ENCODE results near the gene ZNF697. TPM values are rescaled to one million over a fixed set of nuclear protein-coding genes. Genes with fewer than 3 reads are reported as not detected.
"Not testable (repeated sequence)": the region's sequence is repeated elsewhere in the genome, so short reads cannot be mapped to it uniquely, and the experiment has no call there.

The ZNF697 gene
- total RNA-seq, 1 donor from 2014 or later: 11.4 TPM

DNA sequence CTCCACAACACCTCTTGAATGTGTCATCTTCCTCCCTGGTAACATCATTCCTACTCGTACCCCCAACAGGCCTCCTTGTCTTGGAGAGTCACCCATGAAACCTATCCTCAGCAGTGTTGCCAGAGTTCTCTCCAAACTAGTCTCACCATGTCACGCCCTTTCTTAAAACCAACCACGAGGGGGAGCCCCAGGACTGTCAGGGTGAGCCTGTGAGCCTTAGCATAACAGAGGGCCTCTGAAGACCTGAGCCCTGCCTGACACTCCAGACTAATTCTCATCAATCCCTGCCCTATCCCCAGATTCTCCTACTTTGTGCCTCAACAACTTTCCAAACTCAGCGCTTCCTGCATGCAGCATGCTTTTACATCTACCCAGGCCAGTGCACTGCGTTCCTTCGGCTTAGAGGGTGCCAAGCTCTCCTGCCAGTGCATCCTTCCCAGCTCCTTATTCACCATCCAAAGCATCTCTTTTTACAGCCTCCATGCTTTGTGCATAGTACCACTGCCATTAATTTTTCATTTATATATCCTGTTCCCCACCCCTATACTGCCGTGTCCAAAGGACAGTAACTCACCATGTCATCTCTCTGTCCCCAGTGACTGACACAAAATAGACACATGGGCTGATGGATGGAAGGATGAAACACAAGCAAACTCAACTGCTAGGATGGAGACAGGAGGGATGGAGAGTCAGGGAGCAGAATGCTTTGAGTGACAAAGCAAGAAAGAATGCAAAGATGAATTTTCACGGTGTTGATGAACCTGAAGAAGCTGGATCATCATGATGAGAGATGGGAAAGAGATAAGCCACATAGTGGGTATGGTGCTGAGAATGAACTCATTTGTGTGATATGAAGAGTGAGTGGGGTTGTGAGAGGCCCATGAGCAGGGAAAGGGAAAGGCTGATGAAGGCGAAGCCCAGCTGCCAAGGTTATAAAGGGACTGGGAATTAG, 34.0 kb downstream of the ZNF697 start:
- intact Hi-C loops (cut with DNase I): loop anchor here (5.0 kb wide), 1 partner anchor 48 kb away; no protein-coding TSS in a partner anchor
- peak; percentile 93 for ATAC-seq
- no peak overlapping the region for H3K4me3 ChIP-seq
- H3K27ac ChIP-seq: no peak overlapping the region
- no peaks in the 10 kb centered on the region for H3K4me1 ChIP-seq
- H3K9me3 ChIP-seq: no peaks in the 10 kb centered on the region
- TF ChIP-seq, protein P1, sequence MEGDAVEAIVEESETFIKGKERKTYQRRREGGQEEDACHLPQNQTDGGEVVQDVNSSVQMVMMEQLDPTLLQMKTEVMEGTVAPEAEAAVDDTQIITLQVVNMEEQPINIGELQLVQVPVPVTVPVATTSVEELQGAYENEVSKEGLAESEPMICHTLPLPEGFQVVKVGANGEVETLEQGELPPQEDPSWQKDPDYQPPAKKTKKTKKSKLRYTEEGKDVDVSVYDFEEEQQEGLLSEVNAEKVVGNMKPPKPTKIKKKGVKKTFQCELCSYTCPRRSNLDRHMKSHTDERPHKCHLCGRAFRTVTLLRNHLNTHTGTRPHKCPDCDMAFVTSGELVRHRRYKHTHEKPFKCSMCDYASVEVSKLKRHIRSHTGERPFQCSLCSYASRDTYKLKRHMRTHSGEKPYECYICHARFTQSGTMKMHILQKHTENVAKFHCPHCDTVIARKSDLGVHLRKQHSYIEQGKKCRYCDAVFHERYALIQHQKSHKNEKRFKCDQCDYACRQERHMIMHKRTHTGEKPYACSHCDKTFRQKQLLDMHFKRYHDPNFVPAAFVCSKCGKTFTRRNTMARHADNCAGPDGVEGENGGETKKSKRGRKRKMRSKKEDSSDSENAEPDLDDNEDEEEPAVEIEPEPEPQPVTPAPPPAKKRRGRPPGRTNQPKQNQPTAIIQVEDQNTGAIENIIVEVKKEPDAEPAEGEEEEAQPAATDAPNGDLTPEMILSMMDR (IDR thresholded peaks at IDR 0.05): peak; percentile 74
- peak; percentile 81 for DNase-seq
- no peaks in the 10 kb centered on the region for H3K36me3 ChIP-seq
- H3K27me3 ChIP-seq: no peaks in the 10 kb centered on the region

DNA sequence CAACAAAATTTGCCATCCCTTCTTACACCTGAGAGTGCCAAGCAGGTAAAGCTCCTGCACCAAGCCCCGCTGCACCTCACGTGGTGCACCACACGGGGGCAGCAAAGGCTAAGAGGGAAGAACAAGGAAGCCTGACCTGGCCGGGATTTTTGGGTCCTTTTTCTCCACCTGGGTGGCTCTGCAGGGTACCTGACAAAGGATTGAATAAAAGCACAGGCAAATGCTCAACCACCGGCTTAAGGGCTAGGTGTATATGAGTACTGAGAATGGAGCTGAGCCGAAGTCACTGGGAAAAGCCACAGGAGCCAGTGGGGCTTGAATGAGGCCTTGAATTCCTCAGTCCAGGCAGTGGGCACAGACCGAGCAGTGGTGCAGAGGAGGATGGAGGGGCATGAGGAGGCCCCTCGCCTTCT, 36.4 kb downstream of the ZNF697 start:
- ATAC-seq: peak; percentile 84
- Histone ChIP-seq H3K27ac (no peak overlapping the region), H3K4me1 (peaks cover 4% of the 10 kb centered on the region), H3K36me3 (no peaks in the 10 kb centered on the region), H3K27me3 (no peaks in the 10 kb centered on the region), H3K9me3 (no peaks in the 10 kb centered on the region), H3K4me3 (no peak overlapping the region)
- TF ChIP-seq, protein P1 (IDR thresholded peaks at IDR 0.05): peak; percentile 94
- DNase-seq: peak; percentile 91
- intact Hi-C loops (cut with DNase I): loop anchor here (5.0 kb wide), 1 partner anchor 51 kb away; no protein-coding TSS in a partner anchor

DNA sequence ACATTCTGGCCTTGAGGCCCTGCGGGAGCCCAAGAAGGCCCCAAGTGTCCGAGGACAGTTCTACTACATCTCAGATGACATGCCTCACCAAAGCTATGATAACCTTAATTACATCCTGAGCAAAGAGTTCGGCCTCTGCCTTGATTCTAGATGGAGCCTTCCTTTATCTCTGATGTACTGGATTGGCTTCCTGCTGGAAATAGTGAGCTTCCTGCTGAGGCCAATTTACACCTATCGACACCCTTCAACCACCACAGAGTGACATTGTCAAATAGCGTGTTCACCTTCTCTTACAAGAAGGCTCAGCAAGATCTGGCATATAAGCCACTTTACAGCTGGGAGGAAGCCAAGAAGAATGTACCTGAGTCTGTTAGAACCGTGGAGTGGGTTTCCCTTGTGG, 39.2 kb downstream of the ZNF697 start:
- H3K4me1 ChIP-seq; H3K27ac ChIP-seq; DNase-seq; intact Hi-C loops (cut with DNase I); H3K36me3 ChIP-seq; H3K4me3 ChIP-seq; H3K27me3 ChIP-seq; H3K9me3 ChIP-seq; ATAC-seq: not testable (repeated sequence)

DNA sequence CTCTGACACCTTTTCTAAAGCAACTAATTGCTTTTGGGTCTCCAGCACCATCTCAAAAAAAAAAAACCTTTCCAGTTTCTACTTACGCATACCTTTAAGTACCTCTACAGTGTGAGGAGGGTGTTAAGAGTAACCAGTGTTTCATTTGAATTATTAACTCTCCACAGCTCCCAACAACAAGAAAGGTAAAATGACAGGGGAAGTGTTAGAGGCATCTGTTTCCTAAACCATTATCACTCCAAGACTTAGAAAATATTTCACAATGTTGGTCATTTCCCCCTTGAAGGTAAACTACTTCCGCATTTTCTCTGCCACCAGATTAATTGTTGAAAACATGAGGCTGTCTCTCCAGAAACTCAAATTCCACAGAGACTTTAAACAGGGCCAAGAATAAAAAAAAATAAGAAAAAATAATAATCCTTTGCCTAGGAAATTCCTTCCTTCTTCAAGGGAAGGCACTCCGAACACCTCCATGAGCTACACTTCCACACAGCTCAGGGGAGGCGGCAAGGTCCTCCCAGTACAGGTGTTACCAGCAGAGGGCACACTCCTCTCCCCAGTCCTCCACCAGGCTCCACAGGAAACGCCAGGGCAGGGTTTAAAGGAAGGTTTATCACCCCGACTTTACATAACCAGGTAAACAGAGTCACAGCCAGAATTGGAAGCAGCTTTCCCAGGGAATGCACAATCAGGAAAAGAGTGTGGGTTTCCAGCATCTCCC, 40.8 kb downstream of the ZNF697 start:
- H3K27me3 ChIP-seq; H3K9me3 ChIP-seq; intact Hi-C loops (cut with DNase I); H3K27ac ChIP-seq; H3K4me1 ChIP-seq; H3K4me3 ChIP-seq; DNase-seq; H3K36me3 ChIP-seq: not testable (repeated sequence)
- ATAC-seq: peak; percentile 23

DNA sequence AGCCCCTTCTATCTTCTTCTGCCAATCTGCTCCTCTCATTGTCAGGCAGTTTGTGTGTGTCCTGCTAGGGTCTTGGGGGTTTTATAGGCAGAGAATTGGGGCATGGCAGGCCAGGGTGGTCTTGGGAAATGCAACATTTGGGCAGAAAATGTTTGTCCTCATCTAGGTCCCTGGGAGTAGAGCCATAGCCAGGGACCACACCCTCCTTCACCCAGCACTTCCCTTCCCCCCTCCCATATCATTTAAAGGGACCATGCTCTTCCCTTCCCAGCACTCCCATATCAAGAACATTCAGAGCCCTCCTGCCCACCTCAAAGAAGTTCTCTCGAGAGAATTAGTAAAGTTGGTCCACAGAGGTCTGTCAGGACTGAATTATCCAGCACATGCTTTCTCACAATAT, 41.7 kb downstream of the ZNF697 start:
- Histone ChIP-seq H3K4me1 (peaks cover 9% of the 10 kb centered on the region), H3K27me3 (no peaks in the 10 kb centered on the region), H3K4me3 (no peak overlapping the region), H3K27ac (no peak overlapping the region), H3K36me3 (no peaks in the 10 kb centered on the region), H3K9me3 (no peaks in the 10 kb centered on the region)
- intact Hi-C loops (cut with DNase I): no loop called here
- no peak for DNase-seq
- TF ChIP-seq, protein P1 (IDR thresholded peaks at IDR 0.05): no peak
- no peak for ATAC-seq

DNA sequence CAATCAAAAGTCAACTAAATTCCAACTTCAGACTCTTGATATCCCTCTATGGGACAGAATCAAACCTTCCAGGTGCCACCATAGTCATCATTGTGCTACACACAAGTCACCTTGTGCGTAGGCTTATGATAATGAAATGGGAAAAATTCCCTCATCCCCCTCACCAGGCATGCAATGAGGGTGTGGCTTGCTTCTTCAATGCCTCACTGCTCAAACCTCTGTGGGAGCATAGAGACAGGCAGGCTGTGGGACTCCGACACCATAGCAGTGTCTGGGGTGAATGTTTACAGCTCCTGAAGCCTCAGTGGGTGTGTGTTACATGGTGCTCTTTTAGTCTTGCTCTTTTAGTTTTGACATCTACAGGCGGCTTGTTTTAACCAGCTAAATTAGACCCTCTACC, 42.4 kb downstream of the ZNF697 start:
- intact Hi-C loops (cut with DNase I): no loop called here
- Histone ChIP-seq H3K36me3 (no peaks in the 10 kb centered on the region), H3K27me3 (no peaks in the 10 kb centered on the region), H3K4me1 (peaks cover 9% of the 10 kb centered on the region), H3K27ac (no peak overlapping the region), H3K4me3 (no peak overlapping the region), H3K9me3 (no peaks in the 10 kb centered on the region)
- TF ChIP-seq, protein P1 (IDR thresholded peaks at IDR 0.05): no peak
- ATAC-seq (no peak), DNase-seq (no peak)

DNA sequence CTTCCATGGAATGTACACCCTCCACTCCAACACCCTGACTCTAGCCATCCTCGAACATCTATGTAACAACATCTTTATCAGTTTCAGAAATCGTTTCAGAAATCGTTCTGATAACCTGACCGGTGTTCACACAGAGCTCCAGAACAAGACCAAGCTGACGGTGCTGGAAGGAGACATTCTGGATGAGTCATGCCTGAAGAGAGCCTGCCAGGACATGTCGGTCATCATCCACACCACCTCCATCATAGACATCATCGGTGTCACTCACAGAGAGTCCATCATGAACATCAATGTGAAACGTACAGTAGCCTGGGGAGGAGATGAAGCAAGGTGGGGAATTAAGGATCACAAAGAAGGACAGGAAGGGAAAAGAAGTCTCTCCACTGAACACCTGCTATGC, 43.0 kb downstream of the ZNF697 start:
- H3K4me3 ChIP-seq; H3K27me3 ChIP-seq; H3K27ac ChIP-seq; ATAC-seq; H3K36me3 ChIP-seq; intact Hi-C loops (cut with DNase I); DNase-seq; H3K9me3 ChIP-seq; H3K4me1 ChIP-seq: not testable (repeated sequence)
